Left forelimb (tissue), 1 donor: ENCODE measurements around the gene EXOC4.

Experiments
- DNase-seq: peaks from one replicate; pipeline ENCODE4 v3.0.0-alpha.2; 2018; ENCODE audit warnings: low spot score

Gene EXOC4

DNA sequence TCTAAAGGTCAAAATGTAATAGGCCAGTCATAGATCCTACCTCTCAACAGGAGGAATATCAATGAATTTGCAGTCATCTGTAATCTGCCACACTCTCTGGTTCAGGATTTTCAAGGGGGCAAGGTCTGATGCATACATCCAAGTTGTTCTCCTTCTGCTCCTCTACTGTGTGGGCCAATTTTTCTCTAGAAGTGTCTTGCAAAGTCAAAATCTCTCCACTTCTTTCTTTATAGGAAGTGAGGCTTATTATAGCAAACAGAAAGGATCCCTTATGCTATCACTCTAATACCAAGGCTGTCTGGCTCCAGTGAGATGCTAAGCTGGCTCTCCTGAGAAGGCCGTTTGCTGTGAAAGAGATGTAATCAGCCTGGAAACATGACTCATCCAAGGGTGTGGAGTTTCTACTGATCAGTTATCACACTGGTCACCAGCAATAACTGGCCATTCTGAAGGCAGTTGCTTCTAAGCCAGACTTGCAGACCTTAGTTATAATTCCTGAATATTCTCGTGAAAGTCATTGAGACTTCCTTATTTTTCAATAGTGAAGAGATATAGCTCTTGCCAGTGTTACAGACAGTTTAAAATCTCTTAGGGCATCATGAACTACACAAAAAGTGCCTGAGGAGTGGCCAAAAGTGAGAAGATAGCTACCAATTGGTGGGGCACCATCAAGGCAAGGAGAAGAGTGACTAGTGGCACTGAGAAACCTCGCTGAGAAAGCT lies 831.0 kb downstream of the EXOC4 start:
- DNase-seq, result no peak

DNA sequence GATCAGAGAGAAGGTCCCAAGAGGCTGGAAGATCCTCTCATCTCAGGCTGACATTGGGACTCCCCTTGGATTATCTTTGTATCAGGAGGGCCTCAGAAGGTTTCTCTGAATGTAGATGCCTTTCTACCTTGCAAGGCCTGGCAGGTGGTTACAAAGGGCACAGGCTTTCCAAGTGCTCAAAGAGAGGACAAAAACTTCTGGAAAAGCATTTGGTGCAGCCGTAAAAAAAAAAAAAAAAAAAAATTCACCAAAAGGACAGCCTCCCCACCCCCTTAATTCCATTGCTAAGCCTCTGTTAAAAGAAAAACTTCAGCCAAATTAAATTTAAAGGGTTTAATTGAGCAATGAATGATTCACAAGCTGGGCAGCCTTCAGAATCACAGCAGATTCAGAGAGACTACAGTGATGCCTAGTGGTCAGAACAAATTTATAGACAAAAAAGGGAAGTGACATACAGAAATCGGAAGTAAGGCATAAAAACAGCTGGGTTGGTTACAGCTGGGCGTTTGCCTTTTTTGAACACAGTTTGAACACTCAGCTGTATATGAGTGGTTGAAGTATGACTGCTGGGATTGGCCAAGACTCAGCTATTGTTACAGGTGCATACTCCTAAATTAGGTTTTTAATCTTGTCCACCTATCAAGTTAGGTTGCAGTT lies 831.7 kb downstream of the EXOC4 start:
- DNase-seq, result no peak

DNA sequence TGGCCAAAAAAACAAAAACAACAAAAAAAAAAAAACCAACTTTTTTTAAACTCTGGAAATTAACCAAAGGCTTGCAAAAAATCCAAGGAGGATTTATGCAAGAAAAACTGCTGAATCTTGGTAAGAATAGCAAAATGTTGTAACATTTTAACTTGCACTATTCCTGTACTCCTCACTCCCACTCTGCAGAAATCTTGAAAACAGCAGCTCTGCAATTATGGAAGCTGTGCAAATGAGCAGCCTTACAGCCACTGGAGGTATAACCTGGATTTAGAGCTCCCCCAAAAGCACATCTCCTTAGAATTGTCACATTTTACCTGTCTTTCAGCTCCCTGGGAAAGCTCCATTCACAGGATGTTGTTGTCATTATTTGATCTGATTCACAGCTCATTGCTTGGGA lies 832.4 kb downstream of the EXOC4 start:
- DNase-seq, result no peak

DNA sequence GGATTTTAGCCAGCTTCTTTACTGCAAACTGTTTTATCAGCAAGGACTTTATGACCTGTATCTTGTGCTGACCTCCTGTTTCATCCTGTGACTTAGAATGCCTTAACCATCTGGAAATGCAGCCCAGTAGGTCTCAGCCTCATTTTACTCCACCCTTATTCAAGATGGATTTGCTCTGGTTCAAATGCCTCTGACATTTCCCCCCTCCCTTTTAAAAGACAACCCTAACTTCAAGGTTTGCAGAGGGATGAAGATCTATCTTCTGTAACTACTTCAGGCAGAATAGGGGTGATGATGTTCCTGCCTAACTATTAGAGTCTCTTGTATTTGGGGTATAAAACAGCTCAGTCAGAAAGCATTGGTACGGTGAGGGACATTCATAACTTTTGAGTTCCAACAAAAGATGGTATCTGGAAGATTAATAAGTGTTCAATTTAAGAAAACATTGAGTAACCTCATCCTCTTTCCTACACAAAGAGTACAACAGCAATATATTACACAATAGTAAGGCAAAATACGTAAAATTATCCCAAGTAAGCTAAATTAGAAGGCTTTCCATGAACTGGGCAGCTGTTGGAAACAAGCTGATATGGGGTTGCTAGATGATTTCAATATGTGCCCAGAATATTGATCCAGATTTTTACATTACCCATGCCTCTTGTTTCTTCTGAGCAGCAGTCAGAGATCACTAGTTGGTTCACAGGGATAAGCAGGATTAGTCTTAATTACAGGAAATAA lies 834.3 kb downstream of the EXOC4 start:
- DNase-seq, result no peak

DNA sequence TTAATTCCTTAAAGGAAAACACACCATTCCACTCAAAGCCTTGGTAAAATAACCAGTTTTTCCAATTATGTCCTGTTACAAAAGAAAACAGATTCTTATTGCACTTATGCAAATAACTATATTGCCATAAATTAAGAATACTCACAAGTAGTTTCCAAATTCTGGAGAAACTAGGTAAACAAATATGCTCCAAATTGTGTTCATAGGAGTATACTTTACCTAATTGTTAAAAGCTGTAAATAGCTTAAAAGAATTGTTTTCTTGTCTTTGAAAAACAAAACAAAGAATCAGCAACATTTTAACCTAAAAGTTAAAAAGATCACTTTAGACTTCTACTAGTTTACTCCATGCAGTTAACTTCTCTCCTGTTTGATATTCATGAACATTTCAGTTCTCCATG lies 835.3 kb downstream of the EXOC4 start:
- no peak for DNase-seq

DNA sequence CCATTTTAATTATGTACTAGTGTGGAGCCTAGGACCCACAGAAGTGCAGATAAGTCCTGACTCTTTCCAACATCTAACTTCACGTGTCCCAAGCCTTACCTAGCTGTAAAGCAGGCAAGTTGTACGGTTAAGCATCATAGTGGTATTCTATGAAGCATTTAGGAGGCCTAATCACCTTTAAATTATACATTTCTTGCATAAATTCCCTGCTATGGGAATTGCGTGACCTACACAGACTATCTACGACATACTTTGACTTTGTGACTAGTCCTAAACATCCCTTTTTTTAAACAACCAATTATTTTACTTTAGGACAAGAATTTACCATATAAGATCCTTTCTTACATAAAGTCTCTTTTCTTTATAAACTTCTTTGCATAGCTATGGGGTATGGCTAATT lies 836.6 kb downstream of the EXOC4 start:
- DNase-seq, result no peak

DNA sequence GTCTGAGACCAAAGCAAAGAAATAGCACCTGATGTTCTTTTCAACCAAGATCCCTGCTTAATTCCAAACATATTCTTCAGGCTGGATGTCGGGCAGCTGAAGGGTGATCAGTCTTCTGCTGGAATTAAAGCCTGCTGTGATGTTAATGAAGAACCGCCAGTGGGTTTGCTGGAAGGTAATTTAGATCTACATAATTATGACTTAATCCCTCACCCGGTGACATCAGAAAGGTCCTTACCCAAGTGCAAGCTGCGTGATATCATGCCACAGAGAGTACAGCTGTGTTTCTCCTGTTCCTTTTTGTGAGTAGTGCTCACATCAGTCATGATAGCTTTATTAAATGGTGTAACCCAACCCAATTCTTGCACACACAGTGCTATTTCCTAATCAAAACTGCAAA lies 845.2 kb downstream of the EXOC4 start:
- DNase-seq, result no peak

DNA sequence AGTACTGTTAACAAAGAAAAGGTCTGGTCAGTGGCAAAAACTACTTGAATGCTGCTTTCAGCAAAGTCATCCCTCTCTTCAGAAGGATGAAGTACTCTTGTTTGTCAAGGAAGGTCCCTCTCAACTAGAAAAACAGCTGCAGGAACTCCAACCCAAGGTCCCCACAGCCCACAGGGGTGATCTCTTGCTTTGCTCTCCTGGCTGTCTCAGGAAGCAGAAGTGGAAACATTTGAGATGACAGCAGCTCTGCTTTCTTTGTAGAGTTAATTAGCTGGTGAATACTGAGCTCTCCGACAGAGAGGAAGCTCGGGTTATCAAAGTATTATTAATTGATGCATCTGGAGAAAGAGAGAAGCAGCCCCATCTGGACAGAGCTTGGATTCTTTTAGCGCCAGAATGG lies 848.8 kb downstream of the EXOC4 start:
- no peak for DNase-seq

DNA sequence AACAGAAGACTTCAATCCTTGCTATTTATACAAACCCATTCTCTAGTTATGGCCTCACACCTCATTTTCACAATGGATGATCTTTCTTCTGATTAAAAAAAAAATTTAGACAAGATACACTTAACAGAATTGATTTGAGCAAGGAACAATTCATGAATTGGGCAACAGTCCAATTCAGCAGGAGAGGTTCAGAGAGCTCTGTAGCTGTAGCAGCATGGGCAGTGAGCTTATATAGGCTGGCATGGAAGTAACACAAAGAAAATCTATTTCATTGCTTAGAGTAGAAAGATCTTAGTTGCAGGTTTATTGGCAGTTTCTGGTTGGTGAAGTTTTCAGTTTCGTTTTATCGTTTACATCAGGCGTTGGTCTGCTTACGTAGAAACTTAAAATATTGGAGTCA lies 851.3 kb downstream of the EXOC4 start:
- DNase-seq, result no peak

DNA sequence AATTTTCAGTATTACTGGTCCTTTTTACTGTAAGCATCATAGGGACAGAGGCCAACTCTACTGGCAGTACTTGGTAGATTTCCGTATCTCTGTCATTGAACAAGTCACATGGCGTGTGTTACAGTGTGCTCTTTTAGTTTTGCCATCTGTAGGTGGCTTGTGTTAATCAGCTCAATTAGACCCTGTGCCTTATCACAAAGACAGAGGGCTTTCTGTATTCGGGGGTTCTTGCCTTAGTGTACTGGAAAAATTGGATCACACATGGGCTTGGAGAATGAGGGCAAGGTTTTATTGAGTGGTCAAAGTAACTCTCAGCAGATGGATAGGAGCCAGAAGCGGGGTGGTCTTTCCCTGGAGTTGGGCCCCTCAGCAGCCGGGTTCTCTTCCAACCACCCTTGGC lies 853.0 kb downstream of the EXOC4 start:
- DNase-seq, result no peak

DNA sequence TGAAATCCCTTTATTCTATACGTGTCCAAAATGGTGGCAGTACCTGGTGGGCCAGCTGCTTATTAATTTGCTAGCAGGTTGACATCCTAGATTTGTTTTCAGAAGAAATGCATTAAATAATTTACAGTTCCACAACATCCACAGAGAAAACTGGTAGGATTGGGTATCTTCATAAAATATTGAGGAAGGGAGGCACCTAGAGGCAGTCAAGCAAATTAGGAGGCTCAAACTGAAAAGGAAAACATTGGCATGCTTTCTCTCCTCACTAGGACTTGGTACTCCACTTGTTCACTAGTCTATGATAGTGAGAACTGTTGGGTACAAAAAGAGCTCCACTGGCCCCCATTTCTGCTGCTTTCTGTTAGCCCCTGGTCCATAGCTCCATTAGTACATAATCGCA lies 855.9 kb downstream of the EXOC4 start:
- DNase-seq, result no peak

DNA sequence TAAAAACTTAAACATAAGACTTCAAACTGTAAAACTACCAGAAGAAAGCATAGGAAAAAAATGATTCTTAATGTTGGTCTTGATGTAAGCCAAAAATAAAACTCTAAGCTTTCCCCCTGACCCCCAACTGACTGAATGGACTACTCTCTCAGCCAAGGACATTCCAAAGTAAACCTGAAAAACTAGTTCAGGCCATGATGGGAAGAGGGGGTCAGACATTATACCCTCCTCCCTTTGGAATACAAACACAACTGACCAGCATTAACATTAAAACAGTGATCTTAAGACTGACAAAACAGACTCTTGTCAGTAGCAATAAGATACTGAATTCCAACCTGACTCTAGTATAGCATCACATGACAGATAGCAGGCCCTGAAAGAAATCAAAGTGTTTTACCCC lies 860.8 kb downstream of the EXOC4 start:
- DNase-seq, result no peak

DNA sequence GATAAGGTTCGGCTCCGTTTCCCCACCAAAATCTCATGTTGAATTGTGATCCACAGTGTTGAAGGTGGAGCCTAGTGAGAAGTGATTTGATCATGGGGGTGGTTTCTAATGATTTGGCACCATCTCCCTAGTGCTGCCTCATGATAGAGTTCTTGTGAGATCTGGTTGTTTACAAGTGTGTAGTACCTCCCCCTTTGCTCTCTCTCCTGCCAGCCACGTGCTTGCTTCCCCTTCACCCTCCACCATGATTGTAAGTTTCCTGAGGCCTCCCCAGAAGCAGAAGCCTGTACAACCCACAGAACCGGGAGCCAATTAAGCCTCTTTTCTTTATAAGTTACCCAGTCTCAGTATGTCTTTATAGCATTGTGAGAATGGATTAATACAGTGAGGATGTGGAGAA lies 862.1 kb downstream of the EXOC4 start:
- DNase-seq, result no peak
